ENCODE results near the gene OLR1.
"Not testable (repeated sequence)": the region's sequence is repeated elsewhere in the genome, so short reads cannot be mapped to it uniquely, and the experiment has no call there.

DNA sequence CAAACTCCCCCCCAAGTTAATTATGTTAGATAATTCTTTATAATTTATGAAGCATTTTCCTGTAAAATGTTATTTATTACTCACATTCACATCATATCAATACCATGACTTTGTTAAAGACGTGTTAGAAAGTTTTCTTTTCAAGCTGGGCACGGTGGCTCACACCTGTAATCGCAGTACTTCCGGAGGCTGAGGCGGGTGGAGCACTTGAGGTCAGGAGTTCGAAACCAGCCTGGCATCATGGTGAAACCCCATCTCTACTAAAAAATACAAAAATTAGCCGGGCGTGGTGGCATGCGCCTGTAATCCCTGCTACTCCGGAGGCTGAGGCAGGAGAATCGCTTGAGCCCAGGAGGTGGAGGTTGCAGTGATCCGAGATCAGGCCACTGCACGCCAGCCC lies 44.0 kb upstream of the OLR1 start:
- TF ChIP-seq, protein P1, sequence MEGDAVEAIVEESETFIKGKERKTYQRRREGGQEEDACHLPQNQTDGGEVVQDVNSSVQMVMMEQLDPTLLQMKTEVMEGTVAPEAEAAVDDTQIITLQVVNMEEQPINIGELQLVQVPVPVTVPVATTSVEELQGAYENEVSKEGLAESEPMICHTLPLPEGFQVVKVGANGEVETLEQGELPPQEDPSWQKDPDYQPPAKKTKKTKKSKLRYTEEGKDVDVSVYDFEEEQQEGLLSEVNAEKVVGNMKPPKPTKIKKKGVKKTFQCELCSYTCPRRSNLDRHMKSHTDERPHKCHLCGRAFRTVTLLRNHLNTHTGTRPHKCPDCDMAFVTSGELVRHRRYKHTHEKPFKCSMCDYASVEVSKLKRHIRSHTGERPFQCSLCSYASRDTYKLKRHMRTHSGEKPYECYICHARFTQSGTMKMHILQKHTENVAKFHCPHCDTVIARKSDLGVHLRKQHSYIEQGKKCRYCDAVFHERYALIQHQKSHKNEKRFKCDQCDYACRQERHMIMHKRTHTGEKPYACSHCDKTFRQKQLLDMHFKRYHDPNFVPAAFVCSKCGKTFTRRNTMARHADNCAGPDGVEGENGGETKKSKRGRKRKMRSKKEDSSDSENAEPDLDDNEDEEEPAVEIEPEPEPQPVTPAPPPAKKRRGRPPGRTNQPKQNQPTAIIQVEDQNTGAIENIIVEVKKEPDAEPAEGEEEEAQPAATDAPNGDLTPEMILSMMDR (conservative IDR thresholded peaks at IDR 0.05 in 1 of 2, IDR thresholded peaks at IDR 0.05 in 1 of 2; ENCODE audit: extremely low read depth in 1 of 2, insufficient read depth in 1 of 2, low read depth in 1 of 2, low read length in 2 of 2), result not testable (repeated sequence)
- not testable (repeated sequence) for TF ChIP-seq EZH2 (IDR thresholded peaks at IDR 0.05; ENCODE audit: borderline replicate concordance, low read length)

Data from mammary epithelial cell (primary cell).